ENCODE measurements around the gene UBE2D2.

UBE2D2 gene

GRCh38 chr5:139642213-139642612 is 81.1 kb downstream of the UBE2D2 start:
- TF ChIP-seq CTCF (conservative IDR thresholded peaks at IDR 0.05; ENCODE audit: control insufficient read depth, insufficient read depth, low read depth, low read length) = no peak
- no peak for DNase-seq (ENCODE audit: low read depth)

GRCh38 chr5:139642891-139643871 is 82.0 kb downstream of the UBE2D2 start:
- no peak for TF ChIP-seq CTCF (conservative IDR thresholded peaks at IDR 0.05; ENCODE audit: control insufficient read depth, insufficient read depth, low read depth, low read length)
- DNase-seq (ENCODE audit: low read depth) = no peak
- no peak overlapping the region for H3K4me3 ChIP-seq (ENCODE audit: control insufficient read depth, low read depth, low read length)

More at GRCh38 chr5:139642213-139642612, 81.1 kb downstream of the UBE2D2 start:
- no peak overlapping the region for H3K4me3 ChIP-seq (ENCODE audit: control insufficient read depth, low read depth, low read length)

- DNase-seq (ENCODE audit: low read depth) = no peak
- no peak for TF ChIP-seq CTCF (conservative IDR thresholded peaks at IDR 0.05; ENCODE audit: control insufficient read depth, insufficient read depth, low read depth, low read length)
- H3K4me3 ChIP-seq (ENCODE audit: control insufficient read depth, low read depth, low read length) = no peak overlapping the region
Observed at GRCh38 chr5:139644001-139644456, 82.9 kb downstream of the UBE2D2 start.

GRCh38 chr5:139644646-139645429 is 83.7 kb downstream of the UBE2D2 start:
- H3K4me3 ChIP-seq (ENCODE audit: control insufficient read depth, low read depth, low read length) = no peak overlapping the region
- no peak for DNase-seq (ENCODE audit: low read depth)
- no peak for TF ChIP-seq CTCF (conservative IDR thresholded peaks at IDR 0.05; ENCODE audit: control insufficient read depth, insufficient read depth, low read depth, low read length)

- DNase-seq (ENCODE audit: low read depth) = no peak
- no peak overlapping the region for H3K4me3 ChIP-seq (ENCODE audit: control insufficient read depth, low read depth, low read length)
- TF ChIP-seq CTCF (conservative IDR thresholded peaks at IDR 0.05; ENCODE audit: control insufficient read depth, insufficient read depth, low read depth, low read length) = no peak
Observed at GRCh38 chr5:139645430-139645871, 84.3 kb downstream of the UBE2D2 start.

- TF ChIP-seq CTCF (conservative IDR thresholded peaks at IDR 0.05; ENCODE audit: control insufficient read depth, insufficient read depth, low read depth, low read length) = no peak
Observed at GRCh38 chr5:139646111-139646510, 85.0 kb downstream of the UBE2D2 start.

More at GRCh38 chr5:139646111-139646510, 85.0 kb downstream of the UBE2D2 start:
- H3K4me3 ChIP-seq (ENCODE audit: control insufficient read depth, low read depth, low read length) = no peak overlapping the region
- no peak for DNase-seq (ENCODE audit: low read depth)

All from fibroblast of mammary gland (primary cell).